CD4-positive, alpha-beta T cell treated with Interleukin-1 beta for 1 hour (primary cell): ENCODE measurements around the gene LZTS2.
"Not testable (repeated sequence)": the region's sequence is repeated elsewhere in the genome, so short reads cannot be mapped to it uniquely, and the experiment has no call there.

Experiments
- DNase-seq, 2 donors: peaks; one replicate each; pipeline ENCODE4 v3.0.0-alpha.2; 2020 to 2022

The LZTS2 gene

DNA sequence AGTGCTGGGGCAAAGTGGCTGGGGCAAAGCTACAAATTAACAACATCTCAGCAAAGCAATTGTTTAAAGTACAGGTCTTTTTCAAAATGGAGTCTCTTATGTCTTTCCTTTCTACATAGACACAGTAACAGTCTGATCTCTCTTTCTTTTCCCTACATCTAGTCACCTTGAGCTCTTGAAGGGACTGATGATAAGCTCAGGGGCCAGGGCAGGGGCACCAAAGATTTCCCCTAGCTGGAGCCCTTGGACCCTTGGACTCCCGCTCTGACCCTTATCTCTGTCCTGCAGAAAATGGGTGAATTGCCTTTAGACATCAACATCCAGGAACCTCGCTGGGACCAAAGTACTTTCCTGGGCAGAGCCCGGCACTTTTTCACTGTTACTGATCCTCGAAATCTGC is 34.8 kb downstream of the LZTS2 start:
- not testable (repeated sequence) for DNase-seq

DNA sequence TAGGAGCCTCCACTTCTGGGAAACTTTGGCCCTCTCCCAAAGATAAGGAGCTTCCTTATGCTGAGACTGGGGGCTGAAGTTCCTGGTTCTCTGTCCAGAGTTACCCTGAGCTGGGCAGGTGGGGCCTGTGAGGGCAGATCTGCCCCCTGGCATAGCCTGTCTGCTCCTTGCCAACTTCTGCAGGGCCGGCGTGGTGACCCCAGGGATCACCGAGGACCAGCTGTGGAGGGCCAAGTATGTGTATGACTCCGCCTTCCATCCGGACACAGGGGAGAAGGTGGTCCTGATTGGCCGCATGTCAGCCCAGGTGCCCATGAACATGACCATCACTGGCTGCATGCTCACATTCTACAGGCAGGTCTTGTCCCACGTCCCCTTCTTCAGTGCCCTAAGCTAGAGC is 35.7 kb downstream of the LZTS2 start:
- DNase-seq: no peak

DNA sequence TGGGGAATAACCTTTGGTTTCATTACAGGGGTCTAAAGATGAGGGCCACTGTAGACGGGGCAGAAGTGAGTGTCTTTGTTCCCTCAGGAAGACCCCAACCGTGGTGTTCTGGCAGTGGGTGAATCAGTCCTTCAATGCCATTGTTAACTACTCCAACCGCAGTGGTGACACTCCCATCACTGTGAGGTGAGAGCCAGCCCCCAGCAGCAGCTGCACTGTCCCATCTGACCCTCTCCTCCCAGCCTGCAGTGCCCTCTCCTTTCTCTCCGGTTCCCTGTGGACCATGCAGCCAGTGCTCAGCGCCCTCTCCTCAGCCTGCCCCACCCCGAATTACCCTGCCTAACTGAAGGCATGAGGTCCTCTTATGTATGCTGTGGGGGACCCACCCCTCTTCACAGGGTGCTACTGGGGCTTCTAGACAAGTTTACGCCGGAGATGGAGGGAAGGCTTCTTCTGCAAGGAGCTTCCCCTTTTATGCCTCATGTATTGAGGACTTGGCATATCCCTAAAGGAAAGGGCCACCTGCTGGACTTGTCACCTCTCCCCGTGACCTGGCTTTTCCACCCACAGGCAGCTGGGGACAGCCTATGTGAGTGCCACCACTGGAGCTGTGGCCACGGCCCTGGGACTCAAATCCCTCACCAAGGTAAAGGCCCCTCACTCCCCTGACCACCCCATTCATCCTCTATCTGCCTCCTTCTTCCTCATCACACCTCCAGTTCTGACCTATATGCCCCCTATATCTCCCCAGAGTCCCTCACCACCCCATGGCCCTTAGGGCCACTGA is 36.5 kb downstream of the LZTS2 start:
- no peak for DNase-seq

DNA sequence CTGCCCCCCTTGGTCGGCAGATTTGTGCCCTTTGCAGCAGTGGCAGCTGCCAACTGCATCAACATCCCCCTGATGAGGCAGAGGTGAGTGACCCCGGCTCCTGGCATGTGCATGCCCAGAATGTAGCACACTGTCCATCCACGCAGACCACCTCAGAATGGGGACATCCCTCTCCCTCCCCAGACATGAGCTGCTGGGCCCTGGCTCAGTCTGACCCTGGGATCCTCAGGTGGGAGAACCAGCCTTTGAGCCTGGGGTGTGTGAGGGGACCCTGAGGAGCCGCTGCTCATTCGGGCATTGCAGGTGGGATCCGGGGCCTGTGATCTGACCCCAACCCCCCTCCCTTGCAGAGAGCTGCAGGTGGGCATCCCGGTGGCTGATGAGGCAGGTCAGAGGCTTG is 37.1 kb downstream of the LZTS2 start:
- no peak for DNase-seq

DNA sequence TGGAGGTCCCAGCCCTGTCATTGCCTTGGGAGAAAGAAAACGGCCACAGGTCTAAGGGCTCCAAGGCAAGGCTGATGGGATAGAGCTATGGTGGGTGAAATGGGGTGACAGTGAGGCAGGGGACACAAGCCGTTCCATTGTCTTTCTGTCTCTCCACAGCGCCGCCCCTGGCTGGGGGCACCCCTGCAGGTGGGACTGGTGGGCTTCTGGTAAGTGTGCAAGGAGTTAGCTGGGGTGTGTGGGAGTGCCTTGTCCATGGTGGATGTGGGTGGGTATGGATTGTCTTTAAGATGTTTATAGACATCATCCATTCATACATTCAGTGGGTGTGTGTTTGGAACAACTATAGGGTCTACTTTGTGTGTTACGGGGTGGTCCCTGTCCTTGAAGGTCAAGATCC is 38.9 kb downstream of the LZTS2 start:
- DNase-seq: no peak

DNA sequence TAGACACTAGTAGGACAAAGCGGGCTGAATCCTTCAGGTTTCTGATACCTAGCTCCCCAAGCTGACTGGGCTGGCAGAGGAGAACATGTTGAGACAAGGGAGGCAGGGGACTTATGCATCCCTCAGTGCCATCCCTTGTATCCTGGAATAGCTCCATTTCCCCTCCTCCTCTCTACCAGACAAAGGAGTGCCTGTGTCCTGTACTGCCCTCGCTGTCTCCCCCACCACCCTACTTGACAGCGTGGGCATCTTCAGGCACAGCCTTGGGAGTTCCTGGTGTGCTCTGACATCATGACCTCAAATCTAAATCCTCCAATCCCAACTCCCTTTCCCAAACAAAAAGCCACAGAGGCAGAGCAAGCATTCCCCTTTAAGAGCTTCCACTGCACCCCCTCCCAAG is 40.5 kb downstream of the LZTS2 start:
- no peak for DNase-seq

DNA sequence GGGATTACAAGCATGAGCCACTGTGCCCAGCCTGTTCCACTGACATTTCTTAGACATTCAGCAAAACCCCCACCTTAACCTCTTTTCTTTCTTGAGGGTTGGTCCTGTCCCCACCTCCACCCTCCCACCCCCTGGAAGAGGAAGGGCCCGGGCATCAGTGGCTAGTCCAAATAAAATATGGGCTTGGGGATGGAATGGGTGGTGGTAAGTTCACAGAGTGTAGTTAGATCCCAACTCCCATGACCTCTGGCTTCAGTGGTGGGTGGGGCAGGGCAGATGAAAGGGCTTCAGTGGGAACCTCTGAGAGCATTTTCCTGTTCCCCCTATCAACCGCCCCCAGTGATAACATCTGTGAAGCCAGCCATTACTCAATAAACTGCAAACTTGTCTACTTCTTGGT is 41.2 kb downstream of the LZTS2 start:
- no peak for DNase-seq

DNA sequence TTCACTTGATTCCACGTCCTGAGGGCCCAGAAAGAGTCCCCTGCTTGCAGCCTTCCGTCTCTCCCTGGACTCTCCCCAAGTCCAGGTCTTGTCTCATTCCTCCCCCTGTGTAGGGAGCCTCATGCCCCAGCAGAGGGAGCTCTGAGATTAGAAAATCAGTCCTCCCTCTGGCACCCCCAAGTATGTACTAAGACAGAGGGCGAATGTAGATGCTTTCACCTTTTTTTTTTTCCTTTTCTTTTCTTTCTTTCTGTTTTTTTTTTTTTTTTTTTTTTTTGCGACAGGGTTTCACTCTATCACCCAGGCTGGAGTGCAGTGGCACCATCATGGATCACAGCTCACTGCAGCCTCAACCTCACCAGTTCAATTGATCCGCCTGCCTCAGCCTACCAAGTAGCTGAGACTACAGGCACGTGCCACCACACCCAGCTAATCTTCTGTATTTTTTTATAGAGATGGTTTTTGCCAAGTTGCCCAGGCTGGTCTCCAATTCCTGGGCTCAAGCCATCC is 41.7 kb downstream of the LZTS2 start:
- peak; percentile 79 to 84 for DNase-seq

DNA sequence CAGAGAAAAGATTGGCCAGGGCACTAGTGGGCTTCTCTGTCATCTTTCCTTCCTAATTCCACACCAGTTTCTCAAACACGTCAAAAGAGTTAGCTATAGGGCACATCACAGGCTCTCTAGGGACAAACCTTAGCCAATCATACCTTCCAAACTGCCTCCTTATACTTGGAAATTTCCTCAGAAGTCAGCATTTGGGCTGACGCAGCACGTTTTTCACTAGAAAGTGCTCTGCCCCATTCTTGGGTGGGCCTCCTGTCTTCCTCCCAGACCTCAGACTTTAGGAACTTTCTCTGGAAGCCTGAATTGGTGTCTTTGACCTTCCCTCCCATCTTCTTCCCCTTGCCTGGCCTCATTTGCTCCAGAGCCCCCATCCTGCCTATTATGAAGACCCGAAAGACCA is 42.5 kb downstream of the LZTS2 start:
- DNase-seq: no peak

DNA sequence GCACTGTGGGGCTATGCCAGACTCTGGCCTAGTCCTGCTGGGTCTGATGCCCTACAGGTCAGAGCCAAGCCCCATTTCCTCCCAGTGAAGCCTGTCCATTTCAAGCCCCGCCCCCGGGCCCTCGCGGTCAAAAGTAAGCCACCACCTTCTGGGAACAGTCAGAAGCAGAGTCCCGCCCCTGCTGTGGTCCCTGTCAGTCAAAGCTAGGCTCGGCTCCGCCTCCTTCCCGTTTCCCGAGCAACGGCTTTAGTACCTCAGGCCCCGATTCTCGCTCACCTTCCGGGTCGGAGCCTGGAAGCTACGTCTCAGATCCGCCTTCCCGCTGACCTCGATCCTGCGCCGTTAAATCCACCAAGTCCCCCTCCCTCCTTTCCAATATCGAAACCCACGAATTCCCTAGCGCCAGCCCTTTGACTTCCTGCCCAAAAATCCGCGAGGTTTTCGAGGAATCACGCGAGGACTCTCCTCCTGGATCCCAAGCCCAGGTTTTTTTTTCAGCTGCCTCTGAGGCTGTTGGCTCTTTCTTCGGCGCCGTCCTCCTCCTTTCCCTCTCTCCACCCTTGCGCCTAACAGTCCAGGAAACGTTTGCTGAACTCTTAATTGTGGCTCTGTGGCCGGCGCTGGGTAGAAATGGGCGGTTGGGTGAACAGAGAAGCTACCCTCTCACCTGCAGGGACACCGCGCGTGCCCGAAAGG is 43.2 kb downstream of the LZTS2 start:
- peak; percentile 87 for DNase-seq

DNA sequence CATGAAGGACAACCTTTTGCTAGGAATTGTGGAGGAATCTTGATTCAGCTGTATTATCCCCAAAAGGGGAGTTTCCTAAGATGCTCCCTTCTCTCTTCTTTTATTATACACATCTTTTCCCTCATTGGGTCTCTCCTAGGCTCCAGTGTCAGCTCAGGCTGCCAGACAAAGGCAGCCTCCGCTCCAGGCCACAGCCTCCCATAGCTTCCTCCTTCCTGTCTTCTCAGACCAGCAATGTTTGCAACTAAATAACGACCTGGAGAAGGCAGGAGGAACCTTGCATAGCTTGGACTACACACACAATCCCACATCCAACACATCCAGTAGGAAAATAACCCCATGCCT is 43.7 kb downstream of the LZTS2 start:
- DNase-seq: no peak

DNA sequence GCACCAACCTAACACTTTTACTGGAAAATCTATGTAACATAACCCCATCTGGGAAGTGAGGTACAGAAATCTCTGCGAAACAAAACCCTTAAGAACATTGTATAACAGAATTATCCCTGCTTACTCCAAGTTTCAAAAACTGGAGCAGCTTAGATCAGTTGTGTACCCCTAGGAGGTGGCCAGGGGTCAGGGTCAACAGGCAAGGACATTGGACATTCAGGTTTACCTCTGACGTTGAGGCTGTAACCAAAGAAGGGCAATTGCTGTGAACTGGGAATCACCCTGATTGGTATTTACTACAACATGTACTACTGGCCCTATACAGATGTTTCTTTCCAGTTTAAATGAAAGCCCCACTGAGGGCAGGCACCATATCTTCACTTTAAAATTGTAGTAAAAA is 44.5 kb downstream of the LZTS2 start:
- no peak for DNase-seq

DNA sequence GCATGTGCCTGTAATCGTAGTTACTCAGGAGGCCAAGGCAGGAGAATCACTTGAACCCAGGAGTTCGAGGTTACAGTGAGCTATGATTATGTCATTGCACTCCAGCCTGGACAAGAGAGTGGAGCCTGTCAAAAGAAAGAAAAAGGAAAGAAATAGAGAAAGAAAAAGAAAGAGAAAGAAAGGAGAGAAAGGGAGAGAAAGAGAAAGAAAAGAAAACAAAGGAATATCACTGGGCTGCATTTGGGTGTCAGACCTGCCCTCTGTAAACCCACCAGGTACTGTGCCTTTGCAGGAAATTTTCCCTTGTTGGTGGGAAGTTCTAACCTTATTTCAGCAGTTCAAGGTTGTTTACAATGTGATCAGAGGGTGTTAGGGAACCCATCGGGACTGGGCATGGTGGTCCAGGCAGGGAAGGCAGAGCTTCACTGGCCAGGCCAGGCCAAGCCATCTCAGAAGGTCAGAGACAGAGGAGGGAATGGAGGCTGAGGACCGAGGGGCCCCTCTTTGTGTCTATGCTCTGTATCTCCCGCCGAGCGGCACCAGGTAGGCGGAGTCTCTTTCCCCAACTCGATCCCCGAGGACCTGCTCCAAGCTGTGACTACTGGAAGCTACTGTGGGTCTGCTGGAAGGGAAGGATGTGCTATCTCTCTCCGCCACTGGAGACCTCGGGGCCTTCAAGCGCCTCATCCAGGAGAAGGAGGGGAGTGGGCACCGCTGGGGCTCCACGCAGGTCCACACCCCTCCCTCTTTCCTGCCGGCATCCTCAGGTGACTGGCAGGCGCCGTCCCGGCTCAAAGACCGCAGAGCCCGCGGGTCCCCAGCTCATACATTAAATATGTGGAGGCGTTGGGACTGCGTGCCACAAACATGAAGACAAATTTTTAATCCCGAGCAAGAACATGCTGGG is 47.0 kb downstream of the LZTS2 start:
- no peak for DNase-seq

DNA sequence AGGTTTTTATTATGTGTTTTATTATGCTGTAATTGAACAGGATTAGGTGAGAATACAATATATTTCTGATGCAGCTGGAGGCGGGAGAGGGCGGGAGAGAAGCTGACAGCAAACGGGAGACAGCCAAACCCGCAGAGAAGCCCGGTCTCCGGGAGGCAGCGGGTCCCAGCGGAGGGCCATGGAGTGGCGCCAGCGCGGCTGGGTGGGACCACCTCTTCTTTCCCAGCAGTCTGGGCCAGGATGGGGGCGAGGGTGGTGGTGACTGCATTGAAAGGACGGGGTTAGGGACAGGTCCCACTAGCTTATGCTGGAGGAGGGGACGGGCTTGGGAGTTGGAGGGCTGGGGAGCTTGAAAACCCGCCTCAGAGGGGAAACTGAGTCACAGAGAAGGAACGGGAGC is 47.7 kb downstream of the LZTS2 start:
- DNase-seq: no peak

DNA sequence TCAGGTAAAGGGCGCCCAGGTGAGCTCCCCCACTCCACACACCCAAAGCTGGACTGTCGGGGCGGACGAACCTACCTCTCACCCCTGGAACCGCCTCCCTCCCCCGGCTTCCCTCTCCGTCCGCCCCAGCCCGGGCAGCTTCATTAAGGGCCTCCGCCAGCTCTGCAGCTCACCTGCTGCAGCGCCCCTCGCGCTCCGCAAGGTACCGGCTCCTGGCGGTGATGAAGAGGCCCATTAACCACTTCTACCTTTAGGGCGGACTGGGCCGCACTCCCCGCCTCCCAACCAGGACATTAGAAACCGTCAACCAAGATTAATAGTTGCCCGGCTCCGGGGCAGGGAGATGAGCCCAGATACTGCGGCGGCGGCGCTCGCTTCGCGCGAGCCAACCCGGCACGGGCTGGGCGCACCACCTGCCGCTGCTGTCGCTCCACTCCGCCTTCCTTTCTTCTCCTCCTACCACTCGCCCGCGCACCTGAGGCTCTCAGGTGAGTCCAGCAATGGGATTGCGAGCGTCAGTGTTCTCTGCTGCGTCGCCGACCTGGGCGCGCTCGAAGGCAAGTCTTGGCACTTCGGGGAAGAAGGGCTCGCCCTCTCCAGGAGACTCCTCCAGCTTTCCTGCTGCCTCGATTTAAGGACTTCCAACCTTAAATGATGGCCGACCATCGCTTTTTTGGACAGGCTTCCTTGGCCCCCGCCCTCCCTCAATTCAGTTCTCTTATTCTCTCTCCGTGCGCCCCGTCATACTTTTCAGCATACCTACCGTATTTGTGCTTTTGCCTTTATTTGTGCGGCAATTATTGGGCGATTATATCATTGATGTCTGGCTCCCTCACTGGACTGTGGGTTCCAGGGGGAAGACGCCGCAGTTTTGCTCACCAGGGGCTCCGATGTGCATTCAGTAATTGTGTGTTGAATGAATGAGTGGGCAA is 48.6 kb downstream of the LZTS2 start:
- no peak for DNase-seq

DNA sequence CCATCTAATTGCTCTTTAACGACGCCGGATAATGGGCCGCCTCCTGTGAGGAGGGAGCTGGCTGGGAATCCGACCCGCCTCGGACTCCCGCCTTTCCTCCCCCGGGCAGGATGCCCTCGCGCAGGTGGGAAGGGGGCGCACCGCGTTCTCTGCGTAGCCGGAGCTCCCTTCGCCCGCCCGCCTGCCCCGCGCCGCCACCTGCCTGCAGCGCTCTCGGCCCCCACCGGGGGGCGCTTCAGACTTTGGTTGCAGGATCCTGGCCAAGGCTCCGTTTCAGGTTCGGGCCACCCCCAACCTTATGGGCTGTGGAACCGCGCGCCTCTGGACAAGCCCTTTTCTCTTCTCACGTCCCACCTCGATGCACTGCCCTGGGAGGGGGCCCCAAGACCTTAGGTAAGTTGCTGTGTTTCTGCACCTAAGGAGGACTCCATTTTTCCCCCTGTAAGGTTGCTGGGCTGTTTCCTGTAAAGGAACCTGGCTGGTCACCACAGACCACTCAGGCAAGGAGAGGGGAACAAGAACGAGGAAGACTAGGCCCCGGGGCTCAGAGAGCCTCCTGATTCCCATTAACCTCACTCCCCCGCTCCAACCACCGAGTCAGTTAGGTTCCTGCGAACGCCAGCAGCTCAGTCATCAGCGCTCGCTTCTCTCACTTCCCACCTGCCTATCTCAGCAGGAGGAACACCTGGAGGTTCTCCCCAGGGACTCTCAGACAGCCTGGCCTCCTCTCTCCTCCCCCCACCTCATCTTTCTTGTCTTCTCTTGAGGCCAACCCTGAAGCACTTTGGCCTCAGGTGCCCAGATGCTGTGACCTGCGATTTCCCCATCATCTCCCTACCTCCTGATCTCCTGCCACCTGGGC is 50.8 kb downstream of the LZTS2 start:
- peak; percentile 72 to 82 for DNase-seq

DNA sequence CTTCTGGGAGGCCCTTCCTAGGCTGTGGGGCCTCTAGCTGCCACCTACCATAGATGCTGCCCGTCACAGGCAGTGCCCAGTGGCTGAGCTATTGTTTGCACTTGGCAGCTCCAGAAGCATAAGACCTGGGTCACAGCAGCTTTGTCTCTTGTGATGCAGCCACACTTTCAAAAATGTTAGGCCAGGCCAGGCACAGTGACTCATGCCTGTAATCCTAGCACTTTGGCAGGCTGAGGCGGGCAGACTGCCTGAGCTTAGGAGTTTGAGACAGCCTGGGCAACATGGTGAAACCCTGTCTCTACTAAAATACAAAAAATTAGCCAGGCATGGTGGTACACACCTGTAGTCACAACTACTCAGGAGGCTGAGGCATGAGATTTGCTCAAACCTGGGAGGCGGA is 52.7 kb downstream of the LZTS2 start:
- DNase-seq: no peak

DNA sequence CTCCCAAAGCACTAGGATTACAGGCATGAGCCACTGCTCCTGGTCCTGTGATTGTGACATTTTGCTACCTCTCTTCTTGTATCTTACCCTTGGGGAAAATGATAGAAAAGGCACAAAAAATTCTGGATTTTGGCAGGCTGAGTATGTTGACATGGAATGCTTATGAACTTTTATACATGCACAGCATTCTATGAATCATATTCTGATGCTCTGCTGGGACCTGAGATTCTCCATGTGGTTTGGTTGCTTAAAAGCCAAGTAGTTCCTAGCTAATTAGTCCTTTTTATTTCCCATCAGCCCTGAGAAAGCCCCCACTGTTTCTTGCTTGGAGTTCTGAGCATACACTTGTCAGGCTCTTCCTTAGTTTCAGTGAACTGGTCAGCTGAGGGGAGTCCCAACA is 53.9 kb downstream of the LZTS2 start:
- DNase-seq: no peak

DNA sequence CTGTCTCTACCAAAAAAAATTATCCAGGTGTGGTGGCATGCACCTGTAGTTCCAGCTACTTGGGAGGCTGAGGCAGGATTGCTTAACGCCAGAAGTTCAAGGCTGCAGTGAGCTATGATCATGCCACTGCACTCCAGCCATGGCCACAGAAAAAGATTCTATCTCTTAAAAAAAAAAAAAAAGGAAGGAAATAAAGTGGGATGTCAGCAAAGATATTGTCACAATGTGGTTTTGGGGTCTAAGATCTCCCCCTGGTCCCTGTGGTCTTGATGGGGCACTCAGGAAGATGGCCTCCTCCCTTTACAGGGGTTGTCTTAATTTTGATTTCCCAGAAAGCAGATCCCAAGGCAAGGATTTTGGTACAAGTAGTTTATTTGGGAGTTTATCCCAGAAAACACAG is 54.7 kb downstream of the LZTS2 start:
- DNase-seq: no peak

DNA sequence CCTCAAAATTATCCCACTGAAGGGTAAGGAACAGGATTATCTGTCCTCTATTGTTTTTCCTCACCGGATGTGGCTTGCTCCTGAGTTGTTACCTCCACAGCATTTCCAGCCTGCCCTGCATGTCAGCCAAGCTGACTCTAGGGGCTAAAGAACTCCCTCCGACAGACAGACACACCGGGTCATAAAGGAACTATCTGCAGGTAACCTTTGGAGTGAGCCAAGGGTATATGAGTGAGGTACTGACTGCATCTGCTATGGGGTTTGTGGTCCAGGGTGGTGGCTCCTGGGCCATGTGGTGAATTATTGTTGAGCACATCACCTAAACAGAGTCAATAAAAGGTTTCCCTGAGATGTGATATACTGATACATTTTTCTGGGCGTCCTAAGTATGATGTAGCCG is 55.3 kb downstream of the LZTS2 start:
- no peak for DNase-seq

DNA sequence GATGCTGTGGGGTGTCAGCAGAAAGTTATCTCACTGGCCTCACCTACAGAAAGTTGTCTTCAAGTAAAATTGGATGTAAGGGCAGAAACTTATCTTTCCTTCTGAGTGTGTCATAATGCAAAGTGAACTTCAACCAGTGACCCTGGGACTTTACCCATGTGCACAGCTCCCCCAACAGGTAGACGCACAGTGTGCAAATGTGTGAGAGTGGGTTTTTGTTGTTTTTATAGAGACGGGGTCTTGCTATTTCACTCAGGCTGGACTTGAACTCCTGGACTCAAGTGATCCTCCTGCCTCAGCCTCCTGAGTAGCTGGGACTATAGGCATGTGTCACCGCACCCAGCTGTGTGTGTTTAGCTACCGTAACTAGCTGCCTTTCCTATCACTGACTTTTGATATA is 55.8 kb downstream of the LZTS2 start:
- no peak for DNase-seq
